K562 (cell line): ENCODE measurements around the gene HSPA5. TPM values are rescaled to one million over a fixed set of nuclear protein-coding genes. Genes with fewer than 3 reads are reported as not detected.

Experiments used
- ERF ChIP-seq: fragments of 450-650 bp; formaldehyde crosslinking; IDR thresholded peaks from 2 replicates; pipeline ENCODE4 v1.4.0; 2020; ENCODE audit warnings: mild to moderate bottlenecking, mixed read lengths
- IRF2 ChIP-seq: sonication (generic); formaldehyde crosslinking; IDR thresholded peaks from 2 replicates; pipeline ENCODE4 v1.8.1; 2022; ENCODE audit warnings: mild to moderate bottlenecking, missing genetic modification reagents
- KDM4B ChIP-seq, 2 experiments: fragments of 450-650 bp in 1 of 2; sonication (generic) in 1 of 2; IDR thresholded peaks; 2 replicates each; pipeline ENCODE4 v1.6.1; 2016 to 2017; ENCODE audit warnings: borderline replicate concordance in 2 of 2, antibody characterized with exemption in 1 of 2, low read depth in 1 of 2, mild to moderate bottlenecking in 1 of 2
- NONO ChIP-seq, 2 experiments: fragments of 200-400 bp in 1 of 2; fragments of 450-650 bp in 1 of 2; formaldehyde crosslinking in 1 of 2; IDR thresholded peaks; 2 replicates each; pipeline ENCODE4 v1.6.1; 2017; ENCODE audit warnings: low read depth in 2 of 2, mild to moderate bottlenecking in 2 of 2, moderate library complexity in 2 of 2, low read length in 1 of 2
- RHOXF2B ChIP-seq: fragments of 250-450 bp; sonication (Bioruptor Pico); conservative IDR thresholded peaks from 2 replicates; pipeline ENCODE4 v1.5.1; 2021
- RNF2 ChIP-seq: sonication (generic); IDR thresholded peaks from 2 replicates; pipeline ENCODE4 v1.6.1; 2016
- TARDBP ChIP-seq: fragments of 450-650 bp; IDR thresholded peaks from 2 replicates; pipeline ENCODE4 v1.6.1; 2016
- TBP ChIP-seq: optimal IDR thresholded peaks from 2 replicates; pipeline ENCODE3; 2011; ENCODE audit warnings: low read depth, low read length, improper control_type of control experiment
- ZBTB7A ChIP-seq: IDR thresholded peaks from 2 replicates; pipeline ENCODE4 v1.6.1; 2011; ENCODE audit warnings: low read depth, mild to moderate bottlenecking, low read length, moderate library complexity, borderline replicate concordance; ENCODE audit not compliant: control insufficient read depth
- ZNF445 ChIP-seq: fragments of 250-450 bp; sonication (Bioruptor Pico); IDR thresholded peaks from 2 replicates; pipeline ENCODE4 v1.4.0; 2020; ENCODE audit warnings: low read depth, mild to moderate bottlenecking, moderate library complexity
- ZNF830 ChIP-seq: fragments of 250-450 bp; sonication (Bioruptor Pico); IDR thresholded peaks from 2 replicates; pipeline ENCODE4 v1.5.0; 2021; ENCODE audit warnings: mild to moderate bottlenecking
- polyA plus RNA-seq, 8 experiments: library from polyadenylated mRNA; depleted of rRNA in 4 of 8; stranded (reverse) in 5 of 8; unstranded in 3 of 8; fragments of >200 nt; fragmentation: Nextera tagmentation in 2 of 8; fragmentation: Illumina TruSeq in 1 of 8; extraction: Ambion mirVana in 2 of 8; extraction: Trizol in 1 of 8; gene quantifications; 2 replicates each; pipeline versions ENCODE4 v1.2.1 to v1.2.3, GENCODE V29; 2011 to 2014; ENCODE audit warnings: inconsistent platforms in 1 of 8, missing spikeins in 1 of 8
- total RNA-seq, 7 experiments: library from RNA; depleted of rRNA in 6 of 7; stranded (reverse); fragments of >200 nt in 6 of 7; fragmentation: Illumina TruSeq in 2 of 7; extraction: Trizol in 2 of 7; gene quantifications; 2 replicates each; pipeline versions ENCODE4 v1.2.1 to v1.2.3, GENCODE V29; 2011 to 2021; ENCODE audit warnings: low replicate concordance in 1 of 7
- TF ChIP-seq, protein P1 (sequence below): sonication (generic); formaldehyde crosslinking; IDR thresholded peaks from 2 replicates; pipeline ENCODE4 v1.8.1; 2023; ENCODE audit warnings: mild to moderate bottlenecking, missing genetic modification reagents
- TF ChIP-seq, protein P2 (sequence below): sonication (generic); formaldehyde crosslinking; IDR thresholded peaks from 2 replicates; pipeline ENCODE4 v1.5.0; 2020; ENCODE audit warnings: missing genetic modification reagents
- TF ChIP-seq, protein P3 (sequence below): fragments of 450-650 bp; formaldehyde crosslinking; IDR thresholded peaks from 2 replicates; pipeline ENCODE4 v1.4.0; 2020; ENCODE audit warnings: mild to moderate bottlenecking, moderate library complexity
- TF ChIP-seq, protein P4 (sequence below): sonication (generic); formaldehyde crosslinking; IDR thresholded peaks from 2 replicates; pipeline ENCODE4 v1.8.0; 2022; ENCODE audit warnings: missing genetic modification reagents, mild to moderate bottlenecking, moderate library complexity, borderline replicate concordance
- TF ChIP-seq, protein P5 (sequence below): sonication (generic); formaldehyde crosslinking; IDR thresholded peaks from 2 replicates; pipeline ENCODE4 v1.8.1; 2023; ENCODE audit warnings: missing genetic modification reagents, mild to moderate bottlenecking, borderline replicate concordance

The HSPA5 gene
- total and polyA plus RNA-seq, 9 of the 15 experiments (the other 6 are each of a cell fraction or from before 2014, with no cell fraction given), result 48.0 to 265 (median 113) TPM

DNA sequence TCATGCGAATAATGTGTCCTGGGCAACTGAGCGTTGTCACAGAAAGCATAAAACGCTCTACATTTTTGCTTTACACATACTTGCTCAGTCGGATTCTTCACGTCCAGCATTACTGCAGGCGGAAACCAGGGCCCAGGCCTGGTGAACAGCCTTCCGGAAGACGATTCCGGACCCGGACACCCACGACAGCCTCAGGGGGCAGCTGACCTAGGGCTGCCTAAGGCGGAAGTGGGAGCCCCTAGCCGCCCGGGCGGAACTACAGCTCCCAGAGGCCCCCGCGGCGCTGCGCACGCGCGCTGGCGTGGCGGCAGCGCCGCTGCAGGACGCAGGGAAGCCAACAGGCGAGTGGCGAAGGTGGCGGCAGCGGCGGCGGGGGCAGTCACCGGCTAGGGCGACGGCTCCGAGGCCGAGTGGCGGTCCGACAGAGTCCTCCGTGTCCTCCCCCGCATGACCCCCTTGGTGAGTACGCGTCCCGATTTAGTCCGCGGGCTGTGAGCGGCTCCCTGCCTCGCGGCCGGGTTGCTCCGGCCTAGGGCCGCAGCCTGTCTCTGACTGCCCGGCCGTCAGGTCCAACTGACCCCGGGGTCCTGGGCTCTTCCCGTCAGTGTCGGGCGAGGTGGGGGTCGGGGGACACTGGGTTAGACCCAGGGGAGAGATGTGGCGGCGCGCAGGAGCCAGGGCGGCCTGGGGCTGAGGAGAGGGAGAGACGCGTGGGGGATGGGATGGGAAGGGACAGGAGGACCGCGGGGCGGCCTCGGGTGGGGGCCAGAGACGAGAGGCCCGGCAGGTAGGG, 20.6 kb upstream of the HSPA5 start, which contains the start of gene GAPVD1 (continued):
- TF ChIP-seq, protein P1, sequence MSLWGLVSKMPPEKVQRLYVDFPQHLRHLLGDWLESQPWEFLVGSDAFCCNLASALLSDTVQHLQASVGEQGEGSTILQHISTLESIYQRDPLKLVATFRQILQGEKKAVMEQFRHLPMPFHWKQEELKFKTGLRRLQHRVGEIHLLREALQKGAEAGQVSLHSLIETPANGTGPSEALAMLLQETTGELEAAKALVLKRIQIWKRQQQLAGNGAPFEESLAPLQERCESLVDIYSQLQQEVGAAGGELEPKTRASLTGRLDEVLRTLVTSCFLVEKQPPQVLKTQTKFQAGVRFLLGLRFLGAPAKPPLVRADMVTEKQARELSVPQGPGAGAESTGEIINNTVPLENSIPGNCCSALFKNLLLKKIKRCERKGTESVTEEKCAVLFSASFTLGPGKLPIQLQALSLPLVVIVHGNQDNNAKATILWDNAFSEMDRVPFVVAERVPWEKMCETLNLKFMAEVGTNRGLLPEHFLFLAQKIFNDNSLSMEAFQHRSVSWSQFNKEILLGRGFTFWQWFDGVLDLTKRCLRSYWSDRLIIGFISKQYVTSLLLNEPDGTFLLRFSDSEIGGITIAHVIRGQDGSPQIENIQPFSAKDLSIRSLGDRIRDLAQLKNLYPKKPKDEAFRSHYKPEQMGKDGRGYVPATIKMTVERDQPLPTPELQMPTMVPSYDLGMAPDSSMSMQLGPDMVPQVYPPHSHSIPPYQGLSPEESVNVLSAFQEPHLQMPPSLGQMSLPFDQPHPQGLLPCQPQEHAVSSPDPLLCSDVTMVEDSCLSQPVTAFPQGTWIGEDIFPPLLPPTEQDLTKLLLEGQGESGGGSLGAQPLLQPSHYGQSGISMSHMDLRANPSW (CRISPR knock-in tag), result 0 out of 2 replicates have a peak, but pooled peaks have one; percentile 32
- TF ChIP-seq RNF2 (0 out of 2 replicates have a peak, but pooled peaks have one; percentile 32), TARDBP (0 out of 2 replicates have a peak, but pooled peaks have one; percentile 27), ZBTB7A (peak; percentile 67; the same call in 1 of the 2 replicates), KDM4B (IDR thresholded peaks at IDR 0.05; ENCODE audit: borderline replicate concordance in 2 of 2, low read depth in 1 of 2) (no peak), RHOXF2B (CRISPR knock-in tag) (no peak), TBP (peak; percentile 74), ERF (0 out of 2 replicates have a peak, but pooled peaks have one; percentile 44), ZNF830 (CRISPR knock-in tag) (no peak), NONO (IDR thresholded peaks at IDR 0.05; ENCODE audit: low read depth in 2 of 2, low read length in 1 of 2) (0 out of 4 replicates have a peak, but pooled peaks of 1 of the 2 experiments have one; percentile 26), IRF2 (no peak), ZNF445 (no peak)
- TF ChIP-seq, protein P2, sequence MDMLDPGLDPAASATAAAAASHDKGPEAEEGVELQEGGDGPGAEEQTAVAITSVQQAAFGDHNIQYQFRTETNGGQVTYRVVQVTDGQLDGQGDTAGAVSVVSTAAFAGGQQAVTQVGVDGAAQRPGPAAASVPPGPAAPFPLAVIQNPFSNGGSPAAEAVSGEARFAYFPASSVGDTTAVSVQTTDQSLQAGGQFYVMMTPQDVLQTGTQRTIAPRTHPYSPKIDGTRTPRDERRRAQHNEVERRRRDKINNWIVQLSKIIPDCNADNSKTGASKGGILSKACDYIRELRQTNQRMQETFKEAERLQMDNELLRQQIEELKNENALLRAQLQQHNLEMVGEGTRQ, result peak; percentile 72
- TF ChIP-seq, protein P3, sequence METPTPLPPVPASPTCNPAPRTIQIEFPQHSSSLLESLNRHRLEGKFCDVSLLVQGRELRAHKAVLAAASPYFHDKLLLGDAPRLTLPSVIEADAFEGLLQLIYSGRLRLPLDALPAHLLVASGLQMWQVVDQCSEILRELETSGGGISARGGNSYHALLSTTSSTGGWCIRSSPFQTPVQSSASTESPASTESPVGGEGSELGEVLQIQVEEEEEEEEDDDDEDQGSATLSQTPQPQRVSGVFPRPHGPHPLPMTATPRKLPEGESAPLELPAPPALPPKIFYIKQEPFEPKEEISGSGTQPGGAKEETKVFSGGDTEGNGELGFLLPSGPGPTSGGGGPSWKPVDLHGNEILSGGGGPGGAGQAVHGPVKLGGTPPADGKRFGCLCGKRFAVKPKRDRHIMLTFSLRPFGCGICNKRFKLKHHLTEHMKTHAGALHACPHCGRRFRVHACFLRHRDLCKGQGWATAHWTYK (CRISPR knock-in tag), result 0 out of 2 replicates have a peak, but pooled peaks have one; percentile 75
- TF ChIP-seq, protein P4, sequence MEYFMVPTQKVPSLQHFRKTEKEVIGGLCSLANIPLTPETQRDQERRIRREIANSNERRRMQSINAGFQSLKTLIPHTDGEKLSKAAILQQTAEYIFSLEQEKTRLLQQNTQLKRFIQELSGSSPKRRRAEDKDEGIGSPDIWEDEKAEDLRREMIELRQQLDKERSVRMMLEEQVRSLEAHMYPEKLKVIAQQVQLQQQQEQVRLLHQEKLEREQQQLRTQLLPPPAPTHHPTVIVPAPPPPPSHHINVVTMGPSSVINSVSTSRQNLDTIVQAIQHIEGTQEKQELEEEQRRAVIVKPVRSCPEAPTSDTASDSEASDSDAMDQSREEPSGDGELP (CRISPR knock-in tag), result peak; percentile 93
- TF ChIP-seq, protein P5, sequence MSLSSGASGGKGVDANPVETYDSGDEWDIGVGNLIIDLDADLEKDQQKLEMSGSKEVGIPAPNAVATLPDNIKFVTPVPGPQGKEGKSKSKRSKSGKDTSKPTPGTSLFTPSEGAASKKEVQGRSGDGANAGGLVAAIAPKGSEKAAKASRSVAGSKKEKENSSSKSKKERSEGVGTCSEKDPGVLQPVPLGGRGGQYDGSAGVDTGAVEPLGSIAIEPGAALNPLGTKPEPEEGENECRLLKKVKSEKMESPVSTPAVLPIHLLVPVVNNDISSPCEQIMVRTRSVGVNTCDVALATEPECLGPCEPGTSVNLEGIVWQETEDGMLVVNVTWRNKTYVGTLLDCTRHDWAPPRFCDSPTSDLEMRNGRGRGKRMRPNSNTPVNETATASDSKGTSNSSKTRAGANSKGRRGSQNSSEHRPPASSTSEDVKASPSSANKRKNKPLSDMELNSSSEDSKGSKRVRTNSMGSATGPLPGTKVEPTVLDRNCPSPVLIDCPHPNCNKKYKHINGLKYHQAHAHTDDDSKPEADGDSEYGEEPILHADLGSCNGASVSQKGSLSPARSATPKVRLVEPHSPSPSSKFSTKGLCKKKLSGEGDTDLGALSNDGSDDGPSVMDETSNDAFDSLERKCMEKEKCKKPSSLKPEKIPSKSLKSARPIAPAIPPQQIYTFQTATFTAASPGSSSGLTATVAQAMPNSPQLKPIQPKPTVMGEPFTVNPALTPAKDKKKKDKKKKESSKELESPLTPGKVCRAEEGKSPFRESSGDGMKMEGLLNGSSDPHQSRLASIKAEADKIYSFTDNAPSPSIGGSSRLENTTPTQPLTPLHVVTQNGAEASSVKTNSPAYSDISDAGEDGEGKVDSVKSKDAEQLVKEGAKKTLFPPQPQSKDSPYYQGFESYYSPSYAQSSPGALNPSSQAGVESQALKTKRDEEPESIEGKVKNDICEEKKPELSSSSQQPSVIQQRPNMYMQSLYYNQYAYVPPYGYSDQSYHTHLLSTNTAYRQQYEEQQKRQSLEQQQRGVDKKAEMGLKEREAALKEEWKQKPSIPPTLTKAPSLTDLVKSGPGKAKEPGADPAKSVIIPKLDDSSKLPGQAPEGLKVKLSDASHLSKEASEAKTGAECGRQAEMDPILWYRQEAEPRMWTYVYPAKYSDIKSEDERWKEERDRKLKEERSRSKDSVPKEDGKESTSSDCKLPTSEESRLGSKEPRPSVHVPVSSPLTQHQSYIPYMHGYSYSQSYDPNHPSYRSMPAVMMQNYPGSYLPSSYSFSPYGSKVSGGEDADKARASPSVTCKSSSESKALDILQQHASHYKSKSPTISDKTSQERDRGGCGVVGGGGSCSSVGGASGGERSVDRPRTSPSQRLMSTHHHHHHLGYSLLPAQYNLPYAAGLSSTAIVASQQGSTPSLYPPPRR (CRISPR knock-in tag), result no peak
